Left colon (tissue), 2 donors: Measurements from ENCODE around the gene TAGLN3. TPM values are rescaled to one million over a fixed set of nuclear protein-coding genes. Genes with fewer than 3 reads are reported as not detected.

Experiments
- ATAC-seq: fragments of 200-7000 bp; cut with Tn5 transposase; one replicate; pipeline ENCODE4 v1.9.1; 2020; ENCODE audit warnings: mild to moderate bottlenecking, moderate library complexity
- DNase-seq, 2 donors: peaks; one replicate each; pipeline ENCODE4 v3.0.0-alpha.2; 2020
- intact Hi-C, 2 donors: fragments of 100-400 bp; cut with DNase I in 1 of 2; cut with micrococcal nuclease in 1 of 2; formaldehyde crosslinking; loops; one replicate each; pipeline versions ENCODE4 v1.11.2 to v1.14.0; 2022; cut with DNase I, micrococcal nuclease
- total RNA-seq, 2 donors: library from RNA; stranded (reverse); fragmentation: NEBNext Ultra II Directional; extraction: Animal tissue kit (Norgen Biotek cat#: 25700); gene quantifications; one replicate each; pipeline ENCODE4 v1.2.1, GENCODE V29; 2021
- donor health status: DM: no; HTN: no; CAD: no.
- donor health status: DM: yes; HTN: yes; CAD: no.

Gene TAGLN3
- total RNA-seq, 2 donors from 2014 or later, result 0.37 to 1.0 TPM

DNA sequence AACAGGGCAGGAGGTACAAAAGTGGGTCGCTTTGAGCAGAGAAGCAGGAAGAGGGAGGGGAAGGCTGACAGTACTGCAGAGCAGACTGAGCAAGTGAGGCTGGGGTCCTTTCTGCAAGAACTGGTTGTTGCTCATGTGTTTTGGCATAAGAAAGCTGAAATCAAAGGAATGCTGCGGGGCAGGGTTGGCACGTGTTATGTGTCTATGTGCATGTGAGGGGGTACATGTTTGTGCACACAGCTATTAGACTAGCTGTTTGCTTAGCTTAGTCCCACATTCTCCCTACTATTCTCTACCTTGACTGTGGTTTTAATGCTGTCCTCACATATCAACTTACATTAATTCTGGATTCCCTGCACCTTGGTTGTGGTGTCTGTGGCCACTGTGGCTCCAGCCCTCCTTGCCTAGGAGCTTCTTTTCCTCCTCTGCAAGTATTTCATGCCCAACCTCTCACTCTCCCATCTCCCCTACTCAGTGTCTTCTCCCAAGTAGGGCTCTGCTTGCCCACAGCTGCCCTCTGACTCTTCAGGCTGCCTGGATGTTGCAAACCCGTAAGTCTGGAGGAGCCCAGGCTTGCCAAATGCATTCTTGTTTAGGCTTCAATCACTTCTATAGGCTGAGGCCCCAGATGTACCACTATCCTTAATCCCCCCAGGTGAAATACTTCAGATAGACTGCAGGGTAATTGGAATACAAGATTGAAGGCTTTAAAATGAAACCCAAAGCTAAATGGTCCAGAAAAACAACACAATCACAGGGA, 4.8 kb downstream of the TAGLN3 start:
- no peak for ATAC-seq
- no peak for DNase-seq
- intact Hi-C loops, result no loop called here

GRCh38 chr3:112004187-112004586, 5.5 kb downstream of the TAGLN3 start:
- DNase-seq (no peak), ATAC-seq (no peak)
- intact Hi-C loops, result no loop called here

- DNase-seq, result no peak
- intact Hi-C loops, result no loop called here
- ATAC-seq, result no peak
These were observed 5.9 kb downstream of the TAGLN3 start for GRCh38 chr3:112004669-112005068.

DNA sequence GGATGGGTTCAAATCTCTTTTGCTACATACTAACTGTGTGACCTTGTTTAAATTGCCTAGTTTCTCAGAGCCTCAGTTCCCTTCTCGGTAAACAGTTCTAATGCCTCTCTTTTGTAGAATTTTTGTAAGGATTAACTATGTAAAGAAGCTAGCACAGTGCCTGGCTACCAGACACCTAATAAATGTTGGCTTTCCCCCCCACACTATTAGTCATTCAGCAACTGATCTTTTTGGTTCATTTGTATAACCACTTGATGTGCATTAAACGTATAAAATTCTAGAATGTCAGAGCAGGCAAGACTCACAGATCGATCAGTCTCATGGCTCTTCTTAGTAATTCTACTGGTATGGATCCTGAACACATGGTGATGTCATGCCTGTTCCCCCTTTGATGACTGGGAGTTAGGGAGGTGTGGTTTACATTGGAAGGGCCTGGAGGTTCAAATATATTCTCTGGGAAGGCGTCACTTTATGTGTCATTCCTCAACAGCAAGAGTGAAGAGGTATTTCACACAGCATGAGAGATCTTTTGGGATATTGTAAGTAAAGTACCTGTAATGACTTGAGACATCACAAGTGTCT, 6.5 kb downstream of the TAGLN3 start:
- DNase-seq, result no peak
- intact Hi-C loops, result no loop called here

DNA sequence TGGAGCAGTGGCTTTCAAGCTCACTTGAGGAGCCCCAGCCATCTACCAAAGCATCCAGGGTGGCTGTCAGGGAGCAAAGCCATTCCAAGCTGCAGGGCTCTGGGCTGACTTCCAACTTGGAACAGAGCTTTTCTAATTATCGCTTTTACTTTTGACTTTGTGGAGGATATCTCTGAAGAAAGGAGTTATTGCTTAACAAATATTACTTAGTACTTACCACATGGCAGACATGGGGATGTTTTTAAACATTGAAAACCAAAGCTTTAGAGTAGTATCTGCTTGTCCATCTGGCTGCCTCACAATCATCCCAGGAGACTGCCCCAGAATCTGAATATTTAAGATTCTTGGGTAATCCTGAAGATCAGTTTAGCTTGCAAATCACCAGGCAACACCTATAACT, 8.9 kb downstream of the TAGLN3 start:
- intact Hi-C loops, result no loop called here
- ATAC-seq, result no peak
- no peak for DNase-seq

More for the DNA sequence above, 6.5 kb downstream of the TAGLN3 start:
- ATAC-seq, result no peak

DNA sequence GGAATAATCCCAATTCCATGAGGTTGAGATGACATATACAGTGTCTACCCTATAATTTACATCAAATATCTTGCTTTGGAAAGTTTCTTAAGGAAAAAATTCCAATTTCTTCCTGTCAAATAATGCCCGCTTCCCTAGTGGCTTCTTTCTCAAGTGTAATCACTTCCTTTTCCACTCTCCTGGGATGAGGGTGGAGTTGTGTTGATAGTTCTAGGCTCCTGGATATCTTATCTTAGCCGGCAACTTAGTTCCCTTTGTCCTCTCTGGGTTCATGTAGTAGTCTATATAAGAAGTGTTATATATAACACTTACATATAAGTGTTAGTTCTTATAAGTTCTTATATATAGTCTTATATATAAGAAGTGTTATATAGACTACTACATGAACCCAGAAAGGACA, 10.9 kb downstream of the TAGLN3 start:
- no peak for DNase-seq
- ATAC-seq, result no peak
- intact Hi-C loops, result no loop called here

DNA sequence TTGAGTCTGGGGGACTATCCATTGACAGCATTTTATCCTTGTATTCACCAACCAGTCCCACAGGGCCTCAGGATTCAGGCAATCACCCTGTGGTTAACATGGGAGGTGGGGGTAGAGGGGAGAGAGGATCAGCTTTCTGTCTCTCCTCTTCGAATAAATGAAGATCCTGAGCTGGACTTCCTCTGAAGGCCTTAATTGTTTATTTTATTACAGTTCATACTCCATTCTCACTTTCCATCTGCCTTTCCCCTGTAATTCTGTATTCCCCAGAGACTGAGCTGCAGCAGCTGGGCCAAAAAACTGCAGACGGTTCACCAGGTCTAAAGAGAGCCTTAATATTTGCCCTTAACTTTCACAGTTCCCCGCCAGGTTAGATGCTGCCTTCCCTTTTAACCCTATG, 11.9 kb downstream of the TAGLN3 start:
- intact Hi-C loops, result no loop called here
- ATAC-seq (no peak), DNase-seq (no peak)

GRCh38 chr3:112011376-112011940, 12.7 kb downstream of the TAGLN3 start:
- ATAC-seq (no peak), DNase-seq (no peak)
- intact Hi-C loops, result no loop called here

DNA sequence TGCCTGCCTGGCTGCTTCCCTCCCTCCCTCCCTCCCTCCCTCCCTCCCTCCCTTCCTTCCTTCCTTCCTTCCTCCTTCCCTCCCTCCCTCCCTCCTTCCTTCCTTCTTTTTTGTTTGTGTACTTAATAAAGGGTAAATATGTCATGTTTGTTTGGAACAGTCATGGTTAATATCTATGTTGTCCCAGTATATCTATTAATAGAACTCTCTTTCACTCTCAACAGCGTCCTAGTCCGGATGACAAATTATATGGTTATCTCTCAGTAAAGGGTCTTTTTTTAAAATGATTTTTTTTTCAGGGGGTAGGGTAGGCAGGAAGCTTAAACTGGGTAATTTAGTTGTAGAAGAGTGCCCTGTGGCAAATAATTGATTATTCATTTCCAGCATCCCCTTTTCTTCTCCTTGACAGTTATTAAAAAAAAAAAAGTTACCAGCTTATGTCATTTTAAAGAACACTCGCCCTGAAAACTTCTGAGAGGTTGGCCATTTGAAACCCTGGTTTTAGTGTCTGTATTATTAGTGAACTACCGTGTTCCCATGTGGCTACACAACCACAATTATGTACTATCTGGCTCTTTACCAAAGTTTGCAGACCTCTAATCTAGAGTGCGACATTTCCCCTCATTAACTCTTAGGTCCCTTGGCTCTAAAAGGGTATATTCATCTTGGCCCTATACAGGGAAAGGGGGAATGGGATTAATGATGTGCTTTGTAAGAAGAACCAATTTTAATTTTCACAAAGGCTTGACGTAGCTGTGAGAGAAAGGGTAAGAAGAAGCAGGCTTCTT, 13.7 kb downstream of the TAGLN3 start:
- no peak for ATAC-seq

DNA sequence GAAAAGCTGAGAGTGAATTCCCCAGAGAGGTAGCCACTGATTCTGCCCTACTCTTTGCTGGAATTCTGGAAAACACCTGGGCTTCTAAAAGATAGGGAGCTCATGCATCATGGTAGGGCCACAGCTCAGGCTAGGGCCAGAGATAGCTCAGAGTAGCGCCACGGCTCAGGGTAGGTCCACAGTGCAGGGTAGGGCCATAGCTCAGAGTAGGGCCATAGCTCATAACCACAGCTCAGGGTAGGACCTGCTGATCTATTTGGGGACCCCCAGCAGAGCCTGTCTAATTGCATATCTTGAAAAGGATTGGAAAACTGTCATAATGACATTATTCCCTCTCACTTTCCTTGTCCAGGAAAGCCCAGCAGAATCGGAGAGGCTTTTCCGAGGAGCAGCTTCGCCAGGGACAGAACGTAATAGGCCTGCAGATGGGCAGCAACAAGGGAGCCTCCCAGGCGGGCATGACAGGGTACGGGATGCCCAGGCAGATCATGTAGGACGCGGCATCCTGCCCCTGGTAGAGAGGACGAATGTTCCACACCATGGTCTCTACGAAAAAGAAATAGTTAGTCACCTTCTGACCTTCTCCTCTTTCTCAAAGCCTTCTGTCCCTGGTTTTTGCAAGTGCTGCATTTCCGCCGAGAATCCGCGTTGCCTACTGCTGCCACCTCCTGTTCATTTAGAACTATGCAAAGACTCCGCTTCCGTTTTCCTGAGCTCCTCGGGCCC, 14.5 kb downstream of the TAGLN3 start:
- peak; percentile 84 for ATAC-seq
- intact Hi-C loops, result no loop called here
- peak; percentile 51 to 58 for DNase-seq

More for the DNA sequence above, 13.7 kb downstream of the TAGLN3 start:
- intact Hi-C loops, result no loop called here
- DNase-seq, result no peak

DNA sequence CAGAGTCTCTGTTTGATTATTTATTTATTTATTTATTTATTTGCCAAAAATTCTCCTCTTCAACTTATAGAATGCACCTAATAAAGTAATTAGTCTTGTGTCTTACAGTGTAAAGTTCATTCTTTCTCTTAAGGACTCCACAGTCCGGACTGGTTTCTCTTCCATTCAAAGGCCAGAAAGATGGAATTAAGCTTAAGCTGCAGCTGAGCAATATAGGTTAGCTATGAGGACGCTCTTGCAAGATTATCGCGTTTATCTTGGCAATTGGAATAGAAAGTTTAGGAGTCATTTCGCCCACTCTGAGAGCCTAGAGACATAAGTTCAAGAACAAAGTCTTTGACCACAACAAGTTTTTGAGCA, 15.0 kb downstream of the TAGLN3 start:
- DNase-seq, result no peak
- intact Hi-C loops, result no loop called here
- ATAC-seq, result peak; percentile 40

- DNase-seq (no peak), ATAC-seq (no peak)
- intact Hi-C loops, result no loop called here
These were observed 18.4 kb downstream of the TAGLN3 start for GRCh38 chr3:112017091-112017490.

GRCh38 chr3:112018712-112019111, 20.0 kb downstream of the TAGLN3 start:
- ATAC-seq (no peak), DNase-seq (no peak)

DNA sequence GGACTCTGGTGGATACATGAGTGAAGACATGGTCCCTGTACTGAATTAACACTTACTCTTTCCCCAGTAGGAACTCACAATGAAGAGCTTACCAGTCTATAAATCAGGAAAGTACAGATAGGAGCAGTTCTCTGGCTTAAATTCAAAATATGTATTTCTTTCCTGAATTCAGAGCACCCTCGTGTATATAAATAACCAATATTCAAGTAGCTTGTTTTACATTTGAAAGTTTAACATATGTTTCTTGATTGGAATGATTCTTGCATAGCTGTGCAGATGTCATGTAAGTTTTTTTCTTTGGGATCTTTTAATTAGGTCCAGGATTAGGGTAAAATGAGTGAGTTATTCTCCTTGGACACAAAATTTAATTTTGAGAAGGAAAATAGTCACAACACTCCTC, 21.0 kb downstream of the TAGLN3 start:
- DNase-seq, result no peak
- no peak for ATAC-seq
- intact Hi-C loops, result no loop called here

More at GRCh38 chr3:112018712-112019111, 20.0 kb downstream of the TAGLN3 start:
- intact Hi-C loops, result no loop called here

GRCh38 chr3:112020674-112021085, 22.0 kb downstream of the TAGLN3 start:
- no peak for ATAC-seq
- intact Hi-C loops, result no loop called here
- no peak for DNase-seq

DNA sequence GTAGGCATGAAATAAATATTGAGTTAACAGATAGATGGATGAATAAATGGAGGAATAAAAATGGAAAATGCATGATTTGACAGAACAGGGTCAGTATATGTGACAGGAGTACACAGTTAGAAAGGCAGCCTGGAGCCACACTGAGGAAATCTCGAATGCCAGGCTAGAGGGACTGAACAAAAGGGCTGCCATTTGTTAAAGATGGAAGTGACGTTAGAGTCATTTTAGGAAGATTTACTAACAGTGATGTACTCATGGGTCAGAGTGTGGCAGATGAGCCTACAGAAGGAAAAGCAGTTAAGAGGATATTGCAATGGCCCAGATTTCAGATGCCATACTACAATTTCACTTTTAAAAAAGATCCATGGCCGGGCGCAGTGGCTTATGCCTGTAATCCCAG, 28.4 kb downstream of the TAGLN3 start:
- DNase-seq (no peak), ATAC-seq (no peak)
- intact Hi-C loops, result no loop called here

- intact Hi-C loops, result no loop called here
- ATAC-seq, result no peak
These were observed 29.1 kb downstream of the TAGLN3 start for GRCh38 chr3:112027826-112028225.

GRCh38 chr3:112030901-112031300, 32.2 kb downstream of the TAGLN3 start:
- intact Hi-C loops, result no loop called here
- DNase-seq (no peak), ATAC-seq (no peak)

More at GRCh38 chr3:112027826-112028225, 29.1 kb downstream of the TAGLN3 start:
- DNase-seq, result no peak

- intact Hi-C loops, result no loop called here
- ATAC-seq (no peak), DNase-seq (no peak)
These were observed 33.5 kb downstream of the TAGLN3 start for GRCh38 chr3:112032098-112032731.
